Right lobe of liver (tissue), 6 donors: ENCODE data around the gene SNX5. TPM values are rescaled to one million over a fixed set of nuclear protein-coding genes. Genes with fewer than 3 reads are reported as not detected.

Source experiments
- ATAC-seq, 4 donors: fragments of 200-7000 bp; cut with Tn5 transposase; one replicate each; pipeline ENCODE4 v1.9.1; 2020; ENCODE audit warnings: mild to moderate bottlenecking in 4 of 4, moderate library complexity in 4 of 4
- DNase-seq, 3 donors: peaks; one replicate each; pipeline ENCODE4 v3.0.0-alpha.2; 2020
- H3K27ac ChIP-seq, 3 donors: fragments of 200-600 bp; one replicate each; pipeline ENCODE4 v1.8.0; 2022
- H3K27me3 ChIP-seq, 2 donors: fragments of 200-600 bp; one replicate each; pipeline ENCODE4 v1.8.0; 2022
- H3K36me3 ChIP-seq, 4 donors: fragments of 200-600 bp; sonication (generic) in 1 of 4; one replicate each; pipeline versions ENCODE4 v1.5.1 to v1.8.0; 2017 to 2022; ENCODE audit warnings: control low read depth in 1 of 4
- H3K4me1 ChIP-seq, 4 donors: fragments of 200-600 bp; sonication (generic) in 1 of 4; one replicate each; pipeline versions ENCODE4 v1.5.1 to v1.8.0; 2017 to 2022; ENCODE audit warnings: control low read depth in 1 of 4
- H3K4me3 ChIP-seq, 3 donors: fragments of 200-600 bp; one replicate each; pipeline ENCODE4 v1.8.0; 2022
- H3K9me3 ChIP-seq, 4 donors: fragments of 200-600 bp; sonication (generic) in 1 of 4; one replicate each; pipeline versions ENCODE4 v1.5.1 to v1.8.0; 2017 to 2022; ENCODE audit warnings: control low read depth in 1 of 4
- POLR2A ChIP-seq: fragments of 450-650 bp; IDR thresholded peaks from one replicate; pipeline ENCODE4 v1.6.1; 2017; ENCODE audit warnings: antibody characterized with exemption, mild to moderate bottlenecking
- WGBS: methylation state at CpG from one replicate; pipeline ENCODE4 v1.1.6; 2018; ENCODE audit warnings: low coverage, low lambda C conversion rate; ENCODE audit not compliant: insufficient coverage; ENCODE audit errors: missing lambda C conversion rate; 5-methylcytosine and 5-hydroxymethylcytosine counted together
- intact Hi-C, 2 donors: fragments of 100-400 bp; cut with DNase I; formaldehyde crosslinking; loops; one replicate each; pipeline versions ENCODE4 v1.11.2 to v1.14.1; 2022
- total RNA-seq, 6 experiments: library from RNA; depleted of rRNA in 2 of 6; stranded (reverse); fragments of >200 nt in 2 of 6; fragmentation: NEBNext Ultra II Directional in 3 of 6; extraction: Animal tissue kit (Norgen Biotek cat#: 25700) in 3 of 6; gene quantifications; one replicate each; pipeline versions ENCODE4 v1.1.0 to v1.2.4, GENCODE V29; 2016 to 2023
- TF ChIP-seq, protein P1 (sequence below), 4 donors: fragments of 200-600 bp in 3 of 4; fragments of 450-650 bp in 1 of 4; IDR thresholded peaks; one replicate each; pipeline versions ENCODE4 v1.5.1 to v1.8.0; 2016 to 2022; ENCODE audit warnings: antibody characterized with exemption in 4 of 4, mild to moderate bottlenecking in 2 of 4
- donor health status: DM: no; HTN: yes; CAD: no.
- donor health status: DM: no; HTN: no; CAD: no.
- donor health status: DM: no; HTN: no; CAD: no.
- donor health status: DM: no; HTN: yes; CAD: no.
- donor health status: DM: no; HTN: yes; CAD: no.

The SNX5 gene
- total RNA-seq, 6 experiments from 2014 or later: 32.6 to 74.5 (median 46.0) TPM

DNA sequence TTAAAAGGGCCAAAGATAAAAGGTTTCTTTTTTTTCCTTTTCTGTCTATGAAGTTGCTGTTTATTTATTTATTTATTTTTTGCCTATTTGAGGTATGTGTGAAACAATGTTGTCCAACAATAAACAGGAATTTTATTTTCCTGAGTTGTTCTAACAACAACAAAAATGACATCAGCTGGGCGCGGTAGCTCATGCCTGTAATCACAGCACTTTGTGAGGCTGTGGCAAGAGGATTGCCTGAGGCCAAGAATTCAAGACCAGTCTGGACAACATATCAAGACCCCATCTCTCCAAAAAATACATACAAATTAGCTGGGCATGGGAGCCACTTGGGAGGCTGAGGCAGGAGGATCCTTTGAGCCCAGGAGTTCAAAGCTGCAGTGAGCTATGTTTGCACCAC, 44.3 kb upstream of the SNX5 start:
- WGBS: 100% methylated on average over 2 of the region's 2 CpGs
- intact Hi-C loops: no loop called here
- TF ChIP-seq, protein P1, sequence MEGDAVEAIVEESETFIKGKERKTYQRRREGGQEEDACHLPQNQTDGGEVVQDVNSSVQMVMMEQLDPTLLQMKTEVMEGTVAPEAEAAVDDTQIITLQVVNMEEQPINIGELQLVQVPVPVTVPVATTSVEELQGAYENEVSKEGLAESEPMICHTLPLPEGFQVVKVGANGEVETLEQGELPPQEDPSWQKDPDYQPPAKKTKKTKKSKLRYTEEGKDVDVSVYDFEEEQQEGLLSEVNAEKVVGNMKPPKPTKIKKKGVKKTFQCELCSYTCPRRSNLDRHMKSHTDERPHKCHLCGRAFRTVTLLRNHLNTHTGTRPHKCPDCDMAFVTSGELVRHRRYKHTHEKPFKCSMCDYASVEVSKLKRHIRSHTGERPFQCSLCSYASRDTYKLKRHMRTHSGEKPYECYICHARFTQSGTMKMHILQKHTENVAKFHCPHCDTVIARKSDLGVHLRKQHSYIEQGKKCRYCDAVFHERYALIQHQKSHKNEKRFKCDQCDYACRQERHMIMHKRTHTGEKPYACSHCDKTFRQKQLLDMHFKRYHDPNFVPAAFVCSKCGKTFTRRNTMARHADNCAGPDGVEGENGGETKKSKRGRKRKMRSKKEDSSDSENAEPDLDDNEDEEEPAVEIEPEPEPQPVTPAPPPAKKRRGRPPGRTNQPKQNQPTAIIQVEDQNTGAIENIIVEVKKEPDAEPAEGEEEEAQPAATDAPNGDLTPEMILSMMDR (IDR thresholded peaks at IDR 0.05): no peak
- no peak for TF ChIP-seq POLR2A
- Histone ChIP-seq H3K4me3 (no peak overlapping the region), H3K4me1 (no peaks in the 10 kb centered on the region), H3K27me3 (no peaks in the 10 kb centered on the region), H3K27ac (no peak overlapping the region), H3K36me3 (no peaks in the 10 kb centered on the region), H3K9me3 (no peaks in the 10 kb centered on the region)
- ATAC-seq: no peak
- DNase-seq: no peak

DNA sequence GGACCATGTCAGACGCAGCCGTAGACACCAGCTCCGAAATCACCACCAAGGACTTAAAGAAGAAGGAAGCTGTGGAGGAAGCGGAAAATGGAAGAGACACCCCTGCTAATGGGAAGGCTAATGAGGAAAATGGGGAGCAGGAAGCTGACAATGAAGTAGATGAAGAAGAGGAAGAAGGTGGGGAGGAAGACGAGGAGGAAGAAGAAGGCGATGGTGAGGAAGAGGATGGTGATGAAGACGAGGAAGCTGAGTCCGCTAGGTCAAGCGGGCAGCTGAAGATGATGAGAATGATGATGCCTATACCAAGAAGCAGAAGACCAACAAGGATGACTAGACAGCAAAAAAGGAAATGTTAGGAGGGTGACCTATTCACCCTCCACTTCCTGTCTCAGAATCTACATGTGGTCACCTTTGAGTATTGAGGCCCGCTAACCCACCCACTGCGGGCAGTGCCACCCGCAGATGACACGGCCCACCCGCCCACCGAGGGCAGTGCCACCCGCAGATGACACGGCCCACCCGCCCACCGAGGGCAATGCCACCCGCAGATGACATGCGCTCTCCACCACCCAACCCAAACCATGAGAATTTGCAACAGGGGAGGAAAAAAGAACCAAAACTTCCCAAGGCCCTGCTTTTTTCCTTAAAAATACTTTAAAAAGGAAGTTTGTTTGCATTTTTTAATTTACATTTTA, 43.5 kb upstream of the SNX5 start:
- no peak for DNase-seq
- intact Hi-C loops: no loop called here
- TF ChIP-seq, protein P1 (IDR thresholded peaks at IDR 0.05): no peak
- no peak for TF ChIP-seq POLR2A
- no peaks in the 10 kb centered on the region for H3K27me3 ChIP-seq
- H3K27ac ChIP-seq: no peak overlapping the region
- no peak overlapping the region for H3K4me3 ChIP-seq
- H3K36me3 ChIP-seq: no peaks in the 10 kb centered on the region
- H3K9me3 ChIP-seq: no peaks in the 10 kb centered on the region
- no peak for ATAC-seq
- peaks cover 0 to 5% (median 0%) of the 10 kb centered on the region in 4 donors for H3K4me1 ChIP-seq
- 80% methylated on average over 8 of the region's 21 CpGs for WGBS

DNA sequence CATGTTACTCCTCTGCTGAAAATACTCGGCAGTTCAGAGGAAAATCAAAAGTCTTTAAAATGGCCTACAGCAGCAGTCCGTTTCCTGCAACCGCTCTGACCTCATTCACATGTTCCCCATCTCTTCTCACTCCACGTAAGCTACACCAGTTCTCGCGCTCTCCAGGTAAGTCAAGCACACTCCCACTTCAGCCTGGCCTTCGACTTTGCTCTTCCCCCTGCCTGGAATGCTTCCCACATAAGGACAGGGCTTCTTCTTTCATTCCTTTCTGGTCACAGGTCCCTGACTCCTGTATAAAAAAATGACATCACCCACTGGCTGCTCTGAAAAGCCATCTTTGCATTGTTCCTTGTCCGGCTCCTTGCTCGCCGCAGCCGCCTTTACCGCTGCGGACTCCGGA, 42.9 kb upstream of the SNX5 start:
- Histone ChIP-seq H3K4me3 (no peak overlapping the region), H3K4me1 (peaks cover 0 to 11% (median 0%) of the 10 kb centered on the region in 4 donors), H3K27me3 (no peaks in the 10 kb centered on the region), H3K27ac (no peak overlapping the region), H3K9me3 (no peaks in the 10 kb centered on the region), H3K36me3 (no peaks in the 10 kb centered on the region)
- ATAC-seq: no peak
- DNase-seq: no peak
- 93% methylated on average over 13 of the region's 14 CpGs for WGBS
- intact Hi-C loops: no loop called here
- no peak for TF ChIP-seq POLR2A
- TF ChIP-seq, protein P1 (IDR thresholded peaks at IDR 0.05): no peak

DNA sequence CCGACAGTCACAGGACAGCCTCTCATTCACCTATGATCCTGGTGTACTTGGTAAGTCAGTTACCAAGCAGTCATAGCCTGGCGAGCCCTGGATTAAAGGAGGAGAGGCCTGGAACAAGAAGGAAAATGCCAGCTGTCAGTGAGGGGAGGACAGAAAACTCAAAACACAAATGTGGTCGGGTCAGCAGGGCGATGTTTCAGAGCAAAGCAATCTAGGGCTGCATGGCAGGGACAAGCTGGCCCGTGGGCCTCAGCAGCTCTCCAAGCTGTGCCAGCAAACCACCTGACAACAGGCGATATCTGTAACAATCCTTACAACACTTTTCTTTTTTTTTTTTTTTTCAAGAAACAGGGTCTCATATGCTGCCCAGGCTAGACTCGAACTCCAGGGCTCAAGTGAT, 40.5 kb upstream of the SNX5 start:
- H3K4me3 ChIP-seq: no peak overlapping the region
- no peaks in the 10 kb centered on the region for H3K9me3 ChIP-seq
- H3K36me3 ChIP-seq: no peaks in the 10 kb centered on the region
- H3K4me1 ChIP-seq: peaks cover 0 to 20% (median 0%) of the 10 kb centered on the region in 4 donors
- H3K27me3 ChIP-seq: no peaks in the 10 kb centered on the region
- intact Hi-C loops: no loop called here
- 67% methylated on average over 4 of the region's 7 CpGs for WGBS
- DNase-seq: no peak
- no peak for ATAC-seq
- H3K27ac ChIP-seq: no peak overlapping the region
- TF ChIP-seq, protein P1 (IDR thresholded peaks at IDR 0.05): no peak
- no peak for TF ChIP-seq POLR2A
